NCI-H226 (cell line): ENCODE results near the gene LDLR.
"Not testable (repeated sequence)": the region's sequence is repeated elsewhere in the genome, so short reads cannot be mapped to it uniquely, and the experiment has no call there.

Experiments used
- DNase-seq: peaks from one replicate; pipeline ENCODE4 v3.0.0-alpha.2; 2015

Gene LDLR

GRCh38 chr19:11142528-11143171 lies 53.4 kb downstream of the LDLR start:
- DNase-seq: peak; percentile 93

GRCh38 chr19:11145536-11145924 lies 56.3 kb downstream of the LDLR start:
- DNase-seq: no peak

- no peak for DNase-seq
Measured at GRCh38 chr19:11148001-11148400, 58.7 kb downstream of the LDLR start.

GRCh38 chr19:11151181-11151580 lies 61.9 kb downstream of the LDLR start:
- DNase-seq: no peak

- peak; percentile 79 for DNase-seq
Measured at GRCh38 chr19:11152318-11153062, 63.2 kb downstream of the LDLR start.

GRCh38 chr19:11154683-11155047 lies 65.4 kb downstream of the LDLR start:
- DNase-seq: no peak

- DNase-seq: peak; percentile 96
Measured at GRCh38 chr19:11155373-11156120, 66.3 kb downstream of the LDLR start, which contains the start of gene SPC24. Gene SPC24, minus strand, starts transcription at chr19:11155782. Its CDS starts 6 bp downstream, at chr19:11155776.

GRCh38 chr19:11159598-11160439 lies 70.6 kb downstream of the LDLR start:
- peak; percentile 68 for DNase-seq

GRCh38 chr19:11160440-11160768 lies 71.1 kb downstream of the LDLR start:
- DNase-seq: not testable (repeated sequence)

- DNase-seq: no peak
Measured at GRCh38 chr19:11164296-11164695, 75.0 kb downstream of the LDLR start.

- no peak for DNase-seq
Measured at GRCh38 chr19:11164879-11165406, 75.7 kb downstream of the LDLR start.

GRCh38 chr19:11165486-11166030 lies 76.3 kb downstream of the LDLR start:
- DNase-seq: no peak

- no peak for DNase-seq
Measured at GRCh38 chr19:11166281-11167142, 77.2 kb downstream of the LDLR start.

- DNase-seq: peak; percentile 85
Measured at GRCh38 chr19:11168568-11168967, 79.3 kb downstream of the LDLR start.

GRCh38 chr19:11169896-11170678 lies 80.8 kb downstream of the LDLR start:
- DNase-seq: no peak

- DNase-seq: no peak
Measured at GRCh38 chr19:11171144-11171543, 81.9 kb downstream of the LDLR start.

- no peak for DNase-seq
Measured at GRCh38 chr19:11172576-11172975, 83.3 kb downstream of the LDLR start.

- DNase-seq: no peak
Measured at GRCh38 chr19:11173516-11174155, 84.4 kb downstream of the LDLR start.

- DNase-seq: no peak
Measured at GRCh38 chr19:11174336-11174735, 85.1 kb downstream of the LDLR start.

- no peak for DNase-seq
Measured at GRCh38 chr19:11175920-11176319, 86.7 kb downstream of the LDLR start.
